ENCODE data around the gene ZDHHC24.

ZDHHC24 gene

GRCh38 chr11:66494935-66495334, 50.9 kb downstream of the ZDHHC24 start:
- DNase-seq (ENCODE audit: low read depth in 1 of 2, low spot score in 1 of 2) = no peak
- no peak for TF ChIP-seq JUND (IDR thresholded peaks at IDR 0.05; ENCODE audit: low read depth)
- in situ Hi-C loops (cut with HindIII; ENCODE audit: low pct_unique_long_range_greater_than_20kb, low sequenced_read_pairs) = no loop called here

- in situ Hi-C loops (cut with HindIII; ENCODE audit: low pct_unique_long_range_greater_than_20kb, low sequenced_read_pairs) = no loop called here
- TF ChIP-seq JUND (IDR thresholded peaks at IDR 0.05; ENCODE audit: low read depth) = no peak
- no peak for DNase-seq (ENCODE audit: low read depth in 1 of 2, low spot score in 1 of 2)
These were observed 51.4 kb downstream of the ZDHHC24 start for GRCh38 chr11:66494458-66494857.

- no peak for TF ChIP-seq JUND (IDR thresholded peaks at IDR 0.05; ENCODE audit: low read depth)
- DNase-seq (ENCODE audit: low read depth in 1 of 2, low spot score in 1 of 2) = no peak
- in situ Hi-C loops (cut with HindIII; ENCODE audit: low pct_unique_long_range_greater_than_20kb, low sequenced_read_pairs) = no loop called here
These were observed 52.7 kb downstream of the ZDHHC24 start for GRCh38 chr11:66493130-66493529.

GRCh38 chr11:66492161-66492865, 53.5 kb downstream of the ZDHHC24 start:
- no peak for DNase-seq (ENCODE audit: low read depth in 1 of 2, low spot score in 1 of 2)
- TF ChIP-seq JUND (IDR thresholded peaks at IDR 0.05; ENCODE audit: low read depth) = no peak
- in situ Hi-C loops (cut with HindIII; ENCODE audit: low pct_unique_long_range_greater_than_20kb, low sequenced_read_pairs) = no loop called here

GRCh38 chr11:66491315-66491935, 54.4 kb downstream of the ZDHHC24 start:
- DNase-seq (ENCODE audit: low read depth in 1 of 2, low spot score in 1 of 2) = no peak
- TF ChIP-seq JUND (IDR thresholded peaks at IDR 0.05; ENCODE audit: low read depth) = no peak
- in situ Hi-C loops (cut with HindIII; ENCODE audit: low pct_unique_long_range_greater_than_20kb, low sequenced_read_pairs) = no loop called here

GRCh38 chr11:66489636-66490035, 56.2 kb downstream of the ZDHHC24 start:
- in situ Hi-C loops (cut with HindIII; ENCODE audit: low pct_unique_long_range_greater_than_20kb, low sequenced_read_pairs) = no loop called here
- no peak for DNase-seq (ENCODE audit: low read depth in 1 of 2, low spot score in 1 of 2)
- no peak for TF ChIP-seq JUND (IDR thresholded peaks at IDR 0.05; ENCODE audit: low read depth)

GRCh38 chr11:66488957-66489356, 56.9 kb downstream of the ZDHHC24 start:
- in situ Hi-C loops (cut with HindIII; ENCODE audit: low pct_unique_long_range_greater_than_20kb, low sequenced_read_pairs) = no loop called here
- DNase-seq (ENCODE audit: low read depth in 1 of 2, low spot score in 1 of 2) = no peak
- TF ChIP-seq JUND (IDR thresholded peaks at IDR 0.05; ENCODE audit: low read depth) = no peak

- in situ Hi-C loops (cut with HindIII; ENCODE audit: low pct_unique_long_range_greater_than_20kb, low sequenced_read_pairs) = no loop called here
- no peak for TF ChIP-seq JUND (IDR thresholded peaks at IDR 0.05; ENCODE audit: low read depth)
- DNase-seq (ENCODE audit: low read depth in 1 of 2, low spot score in 1 of 2) = no peak
These were observed 61.0 kb downstream of the ZDHHC24 start for GRCh38 chr11:66484806-66485380.

GRCh38 chr11:66480117-66480938, 65.5 kb downstream of the ZDHHC24 start, which contains the start of gene DPP3:
Gene DPP3 (plus strand): TSS chr11:66480434. CDS start chr11:66482201, 1,767 bp downstream.
- DNase-seq (ENCODE audit: low read depth in 1 of 2, low spot score in 1 of 2) = peak; percentile 99 to 100
- no peak for TF ChIP-seq JUND (IDR thresholded peaks at IDR 0.05; ENCODE audit: low read depth)
- in situ Hi-C loops (cut with HindIII; ENCODE audit: low pct_unique_long_range_greater_than_20kb, low sequenced_read_pairs) = no loop called here

- no peak for TF ChIP-seq JUND (IDR thresholded peaks at IDR 0.05; ENCODE audit: low read depth)
- DNase-seq (ENCODE audit: low read depth in 1 of 2, low spot score in 1 of 2) = peak; percentile 48 to 91
- in situ Hi-C loops (cut with HindIII; ENCODE audit: low pct_unique_long_range_greater_than_20kb, low sequenced_read_pairs) = no loop called here
These were observed 66.3 kb downstream of the ZDHHC24 start for GRCh38 chr11:66479394-66480116.

- in situ Hi-C loops (cut with HindIII; ENCODE audit: low pct_unique_long_range_greater_than_20kb, low sequenced_read_pairs) = no loop called here
- TF ChIP-seq JUND (IDR thresholded peaks at IDR 0.05; ENCODE audit: low read depth) = no peak
- DNase-seq (ENCODE audit: low read depth in 1 of 2, low spot score in 1 of 2) = peak; percentile 44 to 56
These were observed 67.0 kb downstream of the ZDHHC24 start for GRCh38 chr11:66478729-66479393.
